SK-N-SH (cell line): ENCODE data around the gene SLC22A23. TPM values are rescaled to one million over a fixed set of nuclear protein-coding genes. Genes with fewer than 3 reads are reported as not detected.

ENCODE experiments used
- CTCF ChIA-PET: fragments of 300-600, 350-600 bp; formaldehyde crosslinking; extraction: SDS; loops from one replicate; lab custom pipeline; 2021; lab: Yijun Ruan, JAX
- POLR2A ChIA-PET: fragments of 350-600 bp; sonication (Branson Sonifier 250); formaldehyde crosslinking; extraction: SDS; loops from one replicate; lab custom pipeline; 2020; ENCODE audit warnings: antibody characterized with exemption, inconsistent platforms; lab: Yijun Ruan, JAX
- DNase-seq: peaks from one replicate; pipeline ENCODE4 v3.0.0; 2012
- H2AFZ ChIP-seq: fragments of 200-600 bp; sonication (generic); 2 replicates; pipeline ENCODE4 v1.8.1; 2016; ENCODE audit warnings: antibody characterized with exemption, mild to moderate bottlenecking, low read depth
- H3F3A ChIP-seq: fragments of 200-600 bp; sonication (generic); replicated peaks from 2 replicates; pipeline ENCODE3; 2016; ENCODE audit warnings: antibody characterized with exemption, mild to moderate bottlenecking; ENCODE audit not compliant: insufficient read depth
- H3K27ac ChIP-seq, 2 experiments: fragments of 200-500 bp in 1 of 2; fragments of 200-600 bp in 1 of 2; sonication (Bioruptor generic) in 1 of 2; sonication (generic), shearing (Covaris generic) in 1 of 2; 2 replicates each; pipeline versions ENCODE4 v1.5.1 to v1.6.1; 2014 to 2016; ENCODE audit warnings: low read depth in 2 of 2, inconsistent platforms in 1 of 2, low read length in 1 of 2, mild to moderate bottlenecking in 1 of 2, mixed read lengths in 1 of 2
- H3K27me3 ChIP-seq: fragments of 200-600 bp; sonication (generic), shearing (Covaris generic); 2 replicates; pipeline ENCODE4 v1.6.1; 2016; ENCODE audit warnings: mixed run types; ENCODE audit not compliant: insufficient read depth
- H3K36me3 ChIP-seq, 2 experiments: fragments of 200-500 bp in 1 of 2; fragments of 200-600 bp in 1 of 2; sonication (Bioruptor generic) in 1 of 2; sonication (generic) in 1 of 2; replicated peaks in 1 of 2; 2 replicates each; pipeline versions ENCODE3 to v1.5.1; 2014 to 2016; ENCODE audit warnings: low read length in 1 of 2, mild to moderate bottlenecking in 1 of 2; ENCODE audit not compliant: insufficient read depth in 2 of 2, control insufficient read depth in 1 of 2
- H3K4me1 ChIP-seq, 2 experiments: fragments of 200-500 bp in 1 of 2; fragments of 200-600 bp in 1 of 2; sonication (Bioruptor generic) in 1 of 2; sonication (generic), shearing (Covaris generic) in 1 of 2; 2 replicates each; pipeline versions ENCODE4 v1.5.1 to v1.6.1; 2014 to 2016; ENCODE audit warnings: low read depth in 1 of 2, low read length in 1 of 2, mixed run types in 1 of 2; ENCODE audit not compliant: insufficient read depth in 2 of 2, control insufficient read depth in 1 of 2
- H3K4me2 ChIP-seq: fragments of 200-600 bp; sonication (generic), shearing (Covaris generic); 2 replicates; pipeline ENCODE4 v1.6.1; 2017; ENCODE audit warnings: mixed run types
- H3K4me3 ChIP-seq, 2 experiments: fragments of 200-500 bp in 1 of 2; fragments of 200-600 bp in 1 of 2; sonication (Bioruptor generic) in 1 of 2; sonication (generic), shearing (Covaris generic) in 1 of 2; 2 replicates each; pipeline versions ENCODE4 v1.5.1 to v1.8.1; 2014 to 2016; ENCODE audit warnings: low read depth in 2 of 2, inconsistent platforms in 1 of 2, low read length in 1 of 2, mild to moderate bottlenecking in 1 of 2, mixed read lengths in 1 of 2, moderate library complexity in 1 of 2
- H3K79me2 ChIP-seq: fragments of 200-600 bp; sonication (generic); 2 replicates; pipeline ENCODE4 v1.8.1; 2017; ENCODE audit warnings: mild to moderate bottlenecking; ENCODE audit not compliant: insufficient read depth
- H3K9ac ChIP-seq: fragments of 200-600 bp; sonication (generic); 2 replicates; pipeline ENCODE4 v1.6.1; 2017; ENCODE audit warnings: mixed run types
- H3K9me2 ChIP-seq: fragments of 200-600 bp; sonication (generic); 2 replicates; pipeline ENCODE4 v1.6.1; 2017; ENCODE audit warnings: mixed run types
- H3K9me3 ChIP-seq: fragments of 200-600 bp; sonication (generic); 2 replicates; pipeline ENCODE4 v1.6.1; 2017; ENCODE audit warnings: mixed run types, mild to moderate bottlenecking, moderate library complexity
- H4K20me1 ChIP-seq: fragments of 200-600 bp; sonication (generic); 2 replicates; pipeline ENCODE4 v1.6.1; 2017; ENCODE audit warnings: mild to moderate bottlenecking, mixed run types; ENCODE audit not compliant: insufficient read depth
- CHD2 ChIP-seq: fragments of 150-350 bp; IDR thresholded peaks from 2 replicates; pipeline ENCODE4 v1.6.1; 2018; ENCODE audit warnings: low read length; ENCODE audit not compliant: partially characterized antibody
- EP300 ChIP-seq, 2 experiments: IDR thresholded peaks; 2 replicates each; pipeline versions ENCODE4 v1.4.0 to v1.6.1; 2012; ENCODE audit warnings: borderline replicate concordance in 1 of 2, low read depth in 1 of 2, low read length in 1 of 2
- FOXJ3 ChIP-seq: sonication (generic); formaldehyde crosslinking; IDR thresholded peaks from 2 replicates; pipeline ENCODE4 v1.5.1; 2020; ENCODE audit warnings: mild to moderate bottlenecking, missing genetic modification reagents
- MXI1 ChIP-seq: IDR thresholded peaks from 2 replicates; pipeline ENCODE4 v1.6.1; 2012; ENCODE audit warnings: mild to moderate bottlenecking, low read depth, low read length, improper control_type of control experiment
- NFIC ChIP-seq: IDR thresholded peaks from 2 replicates; pipeline ENCODE4 v1.4.0; 2012; ENCODE audit warnings: borderline replicate concordance
- NRF1 ChIP-seq: IDR thresholded peaks from 2 replicates; pipeline ENCODE4 v1.6.1; 2012; ENCODE audit warnings: low read depth, mild to moderate bottlenecking, low read length
- RFX5 ChIP-seq: IDR thresholded peaks from 2 replicates; pipeline ENCODE4 v1.6.1; 2012; ENCODE audit warnings: mild to moderate bottlenecking, improper control_type of control experiment, low read length
- TAF1 ChIP-seq: IDR thresholded peaks from 2 replicates; pipeline ENCODE4 v1.6.1; 2012; ENCODE audit warnings: low read depth, mild to moderate bottlenecking, low read length, moderate library complexity, borderline replicate concordance
- WGBS: methylation state at CpG from one replicate; pipeline ENCODE4 v1.1.6; 2017; ENCODE audit warnings: low lambda C conversion rate; 5-methylcytosine and 5-hydroxymethylcytosine counted together
- polyA plus RNA-seq, 3 experiments: library from polyadenylated mRNA; depleted of rRNA; stranded (reverse); fragments of >200 nt; gene quantifications; 2 replicates each; pipeline ENCODE4 v1.2.3, GENCODE V29; 2012
- TF ChIP-seq, protein P1 (sequence below): IDR thresholded peaks from 2 replicates; pipeline ENCODE4 v1.6.1; 2012; ENCODE audit warnings: mild to moderate bottlenecking, low read depth, low read length, moderate library complexity
- TF ChIP-seq, protein P2 (sequence below): IDR thresholded peaks from 2 replicates; pipeline ENCODE4 v1.4.0; 2012; ENCODE audit warnings: low read depth, borderline replicate concordance

SLC22A23 gene
- polyA plus RNA-seq, 1 of the 3 experiments (the other 2 are of a cell fraction), result not detected

DNA sequence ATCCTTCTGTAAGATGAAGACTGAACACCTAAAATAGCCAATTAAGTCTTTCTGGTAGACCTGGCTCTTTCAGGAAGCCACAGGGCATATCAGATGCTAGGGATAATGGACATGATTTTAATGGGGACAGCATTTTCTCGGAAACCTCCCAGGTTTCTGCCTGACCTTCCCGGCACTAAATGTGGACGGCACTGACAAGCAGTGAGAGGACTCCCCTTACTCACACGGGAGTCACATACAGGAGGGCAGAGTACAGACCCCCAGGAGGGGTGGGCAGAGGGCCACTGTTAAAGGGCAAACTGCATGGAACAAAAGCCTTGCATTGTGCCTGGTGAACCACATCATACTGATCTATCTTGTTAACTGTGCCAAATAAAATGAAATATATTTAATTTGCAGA is 178.2 kb downstream of the SLC22A23 start:
- Histone ChIP-seq H2AFZ (no peak overlapping the region), H3K36me3 (peaks cover 0 to 3% of the 10 kb centered on the region in 2 experiments), H3K27ac (no peak overlapping the region), H3K9me3 (no peaks in the 10 kb centered on the region), H4K20me1 (peaks cover 8% of the 10 kb centered on the region; the same call in 1 of the 2 replicates), H3F3A (peaks cover 3% of the 10 kb centered on the region), H3K79me2 (no peaks in the 10 kb centered on the region), H3K9ac (no peak overlapping the region), H3K27me3 (no peaks in the 10 kb centered on the region), H3K9me2 (no peaks in the 10 kb centered on the region), H3K4me2 (no peak overlapping the region), H3K4me1 (peaks cover 14% of the 10 kb centered on the region in 2 experiments; a peak in 2 of 4 replicates), H3K4me3 (no peak overlapping the region)
- TF ChIP-seq MXI1, result no peak
- 48% methylated on average over 4 of the region's 4 CpGs for WGBS
- no peak for DNase-seq
- CTCF ChIA-PET, result interaction anchor here (1.1 to 7.2 kb wide), 4 partner anchors 8 to 899 kb away, joined by 3 to 158 read pairs (median 7); no protein-coding TSS in a partner anchor
- POLR2A ChIA-PET, result no interaction called here

DNA sequence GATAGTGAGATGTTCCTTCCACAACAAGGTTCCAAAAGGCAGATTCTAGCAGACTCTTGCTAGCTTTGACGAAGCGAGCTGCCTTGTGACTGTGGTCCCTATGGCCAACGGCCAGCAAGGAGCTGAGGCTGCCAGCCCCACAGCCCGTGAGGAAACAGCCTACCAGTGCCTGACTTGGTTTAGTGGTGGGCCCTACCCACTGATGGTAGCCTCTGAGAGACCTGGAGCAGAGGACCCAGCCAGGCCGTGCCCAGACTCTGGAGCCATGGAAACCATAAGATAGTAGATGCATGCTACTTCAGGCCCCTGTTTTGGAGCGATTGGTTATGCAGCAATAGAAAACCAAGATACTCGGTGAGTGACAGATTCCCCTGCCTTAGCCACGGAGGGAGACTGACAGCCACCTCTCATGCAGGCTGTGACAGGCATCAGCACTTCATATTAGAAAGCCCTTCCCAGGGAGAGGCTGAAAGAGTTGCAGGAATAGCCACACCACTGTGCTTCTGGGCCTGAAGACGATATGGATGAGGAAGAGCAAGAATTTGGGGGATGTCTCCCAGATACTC is 178.9 kb downstream of the SLC22A23 start:
- TF ChIP-seq TAF1 (no peak), FOXJ3 (CRISPR knock-in tag) (no peak), NRF1 (no peak)
- TF ChIP-seq, protein P1, sequence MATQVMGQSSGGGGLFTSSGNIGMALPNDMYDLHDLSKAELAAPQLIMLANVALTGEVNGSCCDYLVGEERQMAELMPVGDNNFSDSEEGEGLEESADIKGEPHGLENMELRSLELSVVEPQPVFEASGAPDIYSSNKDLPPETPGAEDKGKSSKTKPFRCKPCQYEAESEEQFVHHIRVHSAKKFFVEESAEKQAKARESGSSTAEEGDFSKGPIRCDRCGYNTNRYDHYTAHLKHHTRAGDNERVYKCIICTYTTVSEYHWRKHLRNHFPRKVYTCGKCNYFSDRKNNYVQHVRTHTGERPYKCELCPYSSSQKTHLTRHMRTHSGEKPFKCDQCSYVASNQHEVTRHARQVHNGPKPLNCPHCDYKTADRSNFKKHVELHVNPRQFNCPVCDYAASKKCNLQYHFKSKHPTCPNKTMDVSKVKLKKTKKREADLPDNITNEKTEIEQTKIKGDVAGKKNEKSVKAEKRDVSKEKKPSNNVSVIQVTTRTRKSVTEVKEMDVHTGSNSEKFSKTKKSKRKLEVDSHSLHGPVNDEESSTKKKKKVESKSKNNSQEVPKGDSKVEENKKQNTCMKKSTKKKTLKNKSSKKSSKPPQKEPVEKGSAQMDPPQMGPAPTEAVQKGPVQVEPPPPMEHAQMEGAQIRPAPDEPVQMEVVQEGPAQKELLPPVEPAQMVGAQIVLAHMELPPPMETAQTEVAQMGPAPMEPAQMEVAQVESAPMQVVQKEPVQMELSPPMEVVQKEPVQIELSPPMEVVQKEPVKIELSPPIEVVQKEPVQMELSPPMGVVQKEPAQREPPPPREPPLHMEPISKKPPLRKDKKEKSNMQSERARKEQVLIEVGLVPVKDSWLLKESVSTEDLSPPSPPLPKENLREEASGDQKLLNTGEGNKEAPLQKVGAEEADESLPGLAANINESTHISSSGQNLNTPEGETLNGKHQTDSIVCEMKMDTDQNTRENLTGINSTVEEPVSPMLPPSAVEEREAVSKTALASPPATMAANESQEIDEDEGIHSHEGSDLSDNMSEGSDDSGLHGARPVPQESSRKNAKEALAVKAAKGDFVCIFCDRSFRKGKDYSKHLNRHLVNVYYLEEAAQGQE, result no peak
- H3K9ac ChIP-seq, result no peak overlapping the region
- no peaks in the 10 kb centered on the region for H3K9me3 ChIP-seq
- peaks cover 14% of the 10 kb centered on the region in 2 experiments; a peak in 2 of 4 replicates for H3K4me1 ChIP-seq
- H3K4me2 ChIP-seq, result no peak overlapping the region
- peaks cover 8% of the 10 kb centered on the region; the same call in 1 of the 2 replicates for H4K20me1 ChIP-seq
- H3F3A ChIP-seq, result peaks cover 3% of the 10 kb centered on the region
- WGBS, result 94% methylated on average over 5 of the region's 9 CpGs
- H3K9me2 ChIP-seq, result no peaks in the 10 kb centered on the region
- H3K27ac ChIP-seq, result no peak overlapping the region; a peak in 1 of 4 replicates
- H3K4me3 ChIP-seq, result no peak overlapping the region
- no peaks in the 10 kb centered on the region for H3K27me3 ChIP-seq
- H3K36me3 ChIP-seq, result peaks cover 0 to 4% of the 10 kb centered on the region in 2 experiments
- H3K79me2 ChIP-seq, result no peaks in the 10 kb centered on the region
- POLR2A ChIA-PET, result no interaction called here
- no peak overlapping the region for H2AFZ ChIP-seq
- CTCF ChIA-PET, result interaction anchor here (7.2 kb wide), 1 partner anchor 454 kb away, joined by 158 read pairs; no protein-coding TSS in a partner anchor
- no peak for DNase-seq

DNA sequence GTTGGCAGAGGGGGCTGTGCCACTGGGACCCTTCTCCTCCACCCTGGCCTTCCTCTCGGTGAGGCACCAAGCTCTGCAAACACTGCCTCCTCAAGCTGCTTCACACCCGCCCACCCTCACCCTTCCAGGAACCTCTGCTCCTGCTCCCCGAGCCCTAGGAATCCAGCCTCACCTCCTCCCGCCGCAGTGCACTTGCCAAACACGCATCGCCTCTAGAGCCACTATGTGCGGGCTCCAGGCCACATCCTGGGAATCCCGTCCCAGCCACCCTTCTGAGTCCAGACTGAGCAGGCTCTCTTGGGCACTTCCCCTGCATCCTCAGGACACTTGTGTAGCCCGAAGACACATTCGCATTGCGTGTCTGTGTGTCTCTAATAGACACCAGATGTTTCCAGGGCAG is 179.6 kb downstream of the SLC22A23 start:
- ChIA-PET POLR2A (no interaction called here), CTCF (interaction anchor here (1.3 kb wide), 1 partner anchor 455 kb away, joined by 8 read pairs; no protein-coding TSS in a partner anchor)
- Histone ChIP-seq H3K27ac (no peak overlapping the region), H3K9me2 (no peaks in the 10 kb centered on the region), H3K9me3 (no peaks in the 10 kb centered on the region), H4K20me1 (peaks cover 5% of the 10 kb centered on the region; the same call in 1 of the 2 replicates), H2AFZ (no peak overlapping the region), H3K4me2 (no peak overlapping the region), H3K36me3 (peaks cover 0 to 11% of the 10 kb centered on the region in 2 experiments), H3F3A (peaks cover 3% of the 10 kb centered on the region), H3K4me1 (peaks cover 12 to 14% of the 10 kb centered on the region in 2 experiments; a peak in 2 of 4 replicates), H3K9ac (no peak overlapping the region), H3K27me3 (no peaks in the 10 kb centered on the region), H3K4me3 (no peak overlapping the region), H3K79me2 (no peaks in the 10 kb centered on the region)
- WGBS, result 90% methylated on average over 3 of the region's 12 CpGs
- DNase-seq, result no peak
- TF ChIP-seq TAF1 (no peak), RFX5 (no peak), EP300 (IDR thresholded peaks at IDR 0.05; ENCODE audit: borderline replicate concordance in 1 of 2, low read depth in 1 of 2, low read length in 1 of 2) (no peak), NFIC (no peak), CHD2 (no peak)
- TF ChIP-seq, protein P1, result no peak
- TF ChIP-seq, protein P2, sequence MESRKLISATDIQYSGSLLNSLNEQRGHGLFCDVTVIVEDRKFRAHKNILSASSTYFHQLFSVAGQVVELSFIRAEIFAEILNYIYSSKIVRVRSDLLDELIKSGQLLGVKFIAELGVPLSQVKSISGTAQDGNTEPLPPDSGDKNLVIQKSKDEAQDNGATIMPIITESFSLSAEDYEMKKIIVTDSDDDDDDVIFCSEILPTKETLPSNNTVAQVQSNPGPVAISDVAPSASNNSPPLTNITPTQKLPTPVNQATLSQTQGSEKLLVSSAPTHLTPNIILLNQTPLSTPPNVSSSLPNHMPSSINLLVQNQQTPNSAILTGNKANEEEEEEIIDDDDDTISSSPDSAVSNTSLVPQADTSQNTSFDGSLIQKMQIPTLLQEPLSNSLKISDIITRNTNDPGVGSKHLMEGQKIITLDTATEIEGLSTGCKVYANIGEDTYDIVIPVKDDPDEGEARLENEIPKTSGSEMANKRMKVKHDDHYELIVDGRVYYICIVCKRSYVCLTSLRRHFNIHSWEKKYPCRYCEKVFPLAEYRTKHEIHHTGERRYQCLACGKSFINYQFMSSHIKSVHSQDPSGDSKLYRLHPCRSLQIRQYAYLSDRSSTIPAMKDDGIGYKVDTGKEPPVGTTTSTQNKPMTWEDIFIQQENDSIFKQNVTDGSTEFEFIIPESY, result no peak
